HepG2 (cell line): ENCODE data around the gene SERPINB7. TPM values are rescaled to one million over a fixed set of nuclear protein-coding genes. Genes with fewer than 3 reads are reported as not detected.

Experiments
- ATAC-seq: fragments of 200-7000 bp; cut with Tn5 transposase; 3 replicates; pipeline ENCODE4 v1.9.1; 2020; ENCODE audit warnings: mild to moderate bottlenecking, moderate library complexity
- BruUV-seq: library from RNA; stranded (reverse); fragments of 400-500 nt; replicated peaks from 2 replicates; lab custom pipeline; 2021; lab: Mats Ljungman, UMichigan
- CTCF ChIA-PET: fragments of 300-600 bp; formaldehyde crosslinking; extraction: SDS; loops from one replicate; lab custom pipeline; 2021; ENCODE audit warnings: low total read pairs, inconsistent platforms, low intra/inter-chr PET ratio; lab: Yijun Ruan, JAX
- POLR2A ChIA-PET: fragments of 350-600 bp; sonication (Branson Sonifier 250); formaldehyde crosslinking; loops from one replicate; lab custom pipeline; 2020; ENCODE audit warnings: antibody characterized with exemption, inconsistent platforms; lab: Yijun Ruan, JAX
- DNase-seq: peaks from one replicate; pipeline ENCODE4 v3.0.0-alpha.2; 2015; ENCODE audit warnings: low spot score
- FAIRE-seq: peaks from 3 replicates; lab custom pipeline; 2011; peaks lifted over from hg19 to GRCh38; lab: Jason Lieb, UNC
- H2AFZ ChIP-seq: one replicate; pipeline ENCODE4 v1.6.1; 2011; ENCODE audit warnings: low read length, inconsistent platforms
- H3K27ac ChIP-seq: fragments of 300-600 bp; 3 replicates; pipeline ENCODE4 v1.8.0; 2011; ENCODE audit warnings: mixed run types, mild to moderate bottlenecking, mixed read lengths, low read length, inconsistent platforms; ENCODE audit not compliant: insufficient read depth; ENCODE audit errors: extremely low read length
- H3K27me3 ChIP-seq, 2 experiments: fragments of 200-600 bp in 1 of 2; 2 replicates in 1 of 2; 3 replicates in 1 of 2; pipeline versions ENCODE4 v1.6.0 to v1.8.0; 2011; ENCODE audit warnings: low read length in 2 of 2, mild to moderate bottlenecking in 2 of 2, moderate library complexity in 2 of 2, inconsistent platforms in 1 of 2; ENCODE audit not compliant: insufficient read depth in 2 of 2, control insufficient read depth in 1 of 2
- H3K36me3 ChIP-seq, 2 experiments: fragments of 200-600 bp in 1 of 2; replicated peaks in 1 of 2; 2 replicates in 1 of 2; 3 replicates in 1 of 2; pipeline versions ENCODE4 v1.5.1 to v1.8.0; 2011; ENCODE audit warnings: low read length in 2 of 2, inconsistent platforms in 1 of 2; ENCODE audit not compliant: insufficient read depth in 2 of 2, control insufficient read depth in 1 of 2
- H3K4me1 ChIP-seq: 2 replicates; pipeline ENCODE4 v1.5.1; 2012; ENCODE audit warnings: low read length, inconsistent platforms; ENCODE audit not compliant: insufficient read depth
- H3K4me2 ChIP-seq: 2 replicates; pipeline ENCODE4 v1.6.0; 2011; ENCODE audit warnings: low read depth, low read length, inconsistent platforms
- H3K4me3 ChIP-seq, 3 experiments: fragments of 200-600 bp in 1 of 3; sonication (generic), shearing (Covaris generic) in 1 of 3; replicated peaks in 1 of 3; 2 replicates each; pipeline ENCODE4 v1.5.1; 2011 to 2016; ENCODE audit warnings: low read length in 3 of 3, inconsistent platforms in 2 of 3, low read depth in 2 of 3, mild to moderate bottlenecking in 2 of 3, control low read depth in 1 of 3, mixed read lengths in 1 of 3; ENCODE audit not compliant: insufficient read depth in 1 of 3
- H3K79me2 ChIP-seq: one replicate; pipeline ENCODE4 v1.6.1; 2011; ENCODE audit warnings: low read length, inconsistent platforms; ENCODE audit not compliant: insufficient read depth
- H3K9ac ChIP-seq: 2 replicates; pipeline ENCODE4 v1.6.0; 2011; ENCODE audit warnings: mild to moderate bottlenecking, low read depth, low read length, inconsistent platforms; ENCODE audit not compliant: insufficient read depth
- H3K9me3 ChIP-seq: 2 replicates; pipeline ENCODE4 v1.5.1; 2012; ENCODE audit warnings: mild to moderate bottlenecking, low read length
- H4K20me1 ChIP-seq: 2 replicates; pipeline ENCODE4 v1.6.0; 2011; ENCODE audit warnings: inconsistent platforms, mild to moderate bottlenecking, low read length, moderate library complexity; ENCODE audit not compliant: insufficient read depth
- ARID4A ChIP-seq: sonication (generic); formaldehyde crosslinking; IDR thresholded peaks from 2 replicates; pipeline ENCODE4 v1.5.0; 2020; ENCODE audit warnings: mild to moderate bottlenecking, missing genetic modification reagents, borderline replicate concordance
- ARID5B ChIP-seq: IDR thresholded peaks from 2 replicates; pipeline ENCODE4 v1.4.0; 2020; ENCODE audit warnings: mild to moderate bottlenecking, missing genetic modification reagents
- CTCF ChIP-seq: sonication (generic); formaldehyde crosslinking; IDR thresholded peaks from 2 replicates; pipeline ENCODE4 v1.5.0; 2020; ENCODE audit warnings: mild to moderate bottlenecking, missing genetic modification reagents, moderate library complexity
- MIER3 ChIP-seq: IDR thresholded peaks from 2 replicates; pipeline ENCODE4 v1.6.1; 2016; ENCODE audit warnings: missing compliant biosample characterization, borderline replicate concordance
- NPAS2 ChIP-seq: sonication (generic); formaldehyde crosslinking; IDR thresholded peaks from 2 replicates; pipeline ENCODE4 v1.8.0; 2022; ENCODE audit warnings: mild to moderate bottlenecking, missing genetic modification reagents, borderline replicate concordance
- NR0B2 ChIP-seq: sonication (generic); formaldehyde crosslinking; IDR thresholded peaks from 2 replicates; pipeline ENCODE4 v1.4.0; 2020; ENCODE audit warnings: mild to moderate bottlenecking, missing genetic modification reagents
- PHB2 ChIP-seq: fragments of 450-650 bp; IDR thresholded peaks from 2 replicates; pipeline ENCODE4 v1.6.1; 2018; ENCODE audit not compliant: partially characterized antibody
- SIN3A ChIP-seq: IDR thresholded peaks from 2 replicates; pipeline ENCODE4 v1.6.1; 2011; ENCODE audit warnings: low read depth, mild to moderate bottlenecking, control low read depth, low read length, borderline replicate concordance
- SMAD1 ChIP-seq: sonication (generic); formaldehyde crosslinking; IDR thresholded peaks from 2 replicates; pipeline ENCODE4 v1.4.0; 2020; ENCODE audit warnings: missing genetic modification reagents, low read depth, mild to moderate bottlenecking, borderline replicate concordance
- WGBS: methylation state at CpG from one replicate; pipeline ENCODE4 v1.1.6; 2017; ENCODE audit warnings: low lambda C conversion rate; 5-methylcytosine and 5-hydroxymethylcytosine counted together
- in situ Hi-C: cut with HindIII; loops from 2 replicates; pipeline ENCODE4 v1.10.0; 2017; ENCODE audit warnings: low pct_unique_long_range_greater_than_20kb; ENCODE audit not compliant: extremely low pct_ligation_motif_present
- intact Hi-C: fragments of 100-400 bp; cut with micrococcal nuclease; formaldehyde crosslinking; loops from one replicate; pipeline ENCODE4 v1.10.0; 2022; ENCODE audit not compliant: unreplicated experiment
- polyA plus RNA-seq, 8 experiments: library from polyadenylated mRNA; depleted of rRNA in 3 of 8; stranded (reverse) in 7 of 8; unstranded in 1 of 8; fragments of >200 nt; fragmentation: Illumina TruSeq in 4 of 8; extraction: Trizol in 4 of 8; gene quantifications; 2 replicates each; pipeline versions ENCODE4 v1.2.1 to v1.2.3, GENCODE V29; 2011 to 2016; ENCODE audit warnings: low read depth in 4 of 8, missing spikeins in 1 of 8, mixed read lengths in 1 of 8; ENCODE audit not compliant: insufficient read depth in 1 of 8
- total RNA-seq, 5 experiments: library from RNA; depleted of rRNA; stranded (reverse); fragments of >200 nt; fragmentation: Illumina TruSeq; extraction: Trizol; gene quantifications; 2 replicates each; pipeline ENCODE4 v1.2.3, GENCODE V29; 2016; ENCODE audit warnings: low read depth in 1 of 5

The SERPINB7 gene
- total and polyA plus RNA-seq, 2 of the 13 experiments (the other 11 are each of a cell fraction or from before 2014, with no cell fraction given) = not detected

- TF ChIP-seq CTCF (CRISPR knock-in tag) (peak; percentile 37; the same call in 1 of the 2 replicates), PHB2 (no peak), NPAS2 (CRISPR knock-in tag) (no peak), ARID4A (CRISPR knock-in tag) (no peak), MIER3 (CRISPR knock-in tag) (no peak)
These were observed 48.5 kb downstream of the SERPINB7 start (continued) for GRCh38 chr18:63823516-63824219.

- WGBS = 49% methylated on average over 2 of the region's 2 CpGs
- H2AFZ ChIP-seq = no peak overlapping the region
- BruUV-seq = no TSS peak
- in situ Hi-C loops = no loop called here
- no peak for FAIRE-seq
- no peak overlapping the region for H3K9ac ChIP-seq
- no peaks in the 10 kb centered on the region for H3K36me3 ChIP-seq
- ChIA-PET CTCF (no interaction called here), POLR2A (no interaction called here)
- intact Hi-C loops = no loop called here
- no peaks in the 10 kb centered on the region for H3K4me1 ChIP-seq
- no peak for DNase-seq
- H4K20me1 ChIP-seq = no peaks in the 10 kb centered on the region
- H3K4me3 ChIP-seq = no peak overlapping the region
- H3K4me2 ChIP-seq = no peak overlapping the region
- H3K79me2 ChIP-seq = no peaks in the 10 kb centered on the region
- H3K27ac ChIP-seq = no peak overlapping the region
- H3K27me3 ChIP-seq = no peaks in the 10 kb centered on the region; a peak in 1 of 5 replicates
- H3K9me3 ChIP-seq = no peaks in the 10 kb centered on the region
- ATAC-seq = no peak
- TF ChIP-seq SMAD1 (CRISPR knock-in tag) (no peak), SIN3A (no peak), ARID5B (CRISPR knock-in tag) (no peak), NR0B2 (CRISPR knock-in tag) (no peak)
These were observed 49.0 kb downstream of the SERPINB7 start for GRCh38 chr18:63824220-63824525.
